Measurements from ENCODE around the gene DISC1. TPM values are rescaled to one million over a fixed set of nuclear protein-coding genes. Genes with fewer than 3 reads are reported as not detected.

The DISC1 gene
- total and polyA plus RNA-seq, 2 of the 13 experiments (the other 11 are each of a cell fraction or from before 2014, with no cell fraction given), result 4.2 to 4.6 TPM

GRCh38 chr1:231723146-231723545, 96.6 kb downstream of the DISC1 start:
- Histone ChIP-seq H3K79me2 (ENCODE audit: insufficient read depth, low read length) (no peaks in the 10 kb centered on the region), H3K9ac (ENCODE audit: insufficient read depth, low read depth, low read length) (no peak overlapping the region), H3K36me3 (replicated peaks in 1 of 2; ENCODE audit: control insufficient read depth in 1 of 2, insufficient read depth in 2 of 2, low read length in 2 of 2) (no peaks in the 10 kb centered on the region; a peak in 1 of 5 replicates), H4K20me1 (ENCODE audit: insufficient read depth, low read length) (no peaks in the 10 kb centered on the region), H3K4me3 (replicated peaks in 1 of 3; ENCODE audit: insufficient read depth in 1 of 3, low read depth in 2 of 3, low read length in 3 of 3) (no peak overlapping the region), H3K27me3 (ENCODE audit: control insufficient read depth in 1 of 2, insufficient read depth in 2 of 2, low read length in 2 of 2) (no peaks in the 10 kb centered on the region), H3K9me3 (ENCODE audit: low read length) (no peaks in the 10 kb centered on the region), H3K27ac (ENCODE audit: extremely low read length, insufficient read depth, low read length) (no peak overlapping the region), H3K4me1 (ENCODE audit: insufficient read depth, low read length) (peaks cover 12% of the 10 kb centered on the region; the same call in 1 of the 2 replicates), H3K4me2 (ENCODE audit: low read depth, low read length) (no peak overlapping the region), H2AFZ (ENCODE audit: low read length) (no peak overlapping the region)
- FAIRE-seq, result no peak
- WGBS (ENCODE audit: low lambda C conversion rate), result 85% methylated on average over 7 of the region's 7 CpGs
- in situ Hi-C loops (cut with HindIII; ENCODE audit: extremely low pct_ligation_motif_present, low pct_unique_long_range_greater_than_20kb) (no loop called here), intact Hi-C loops (cut with micrococcal nuclease; ENCODE audit: unreplicated experiment) (no loop called here)
- ChIA-PET POLR2A (no interaction called here), CTCF (ENCODE audit: low intra/inter-chr PET ratio, low total read pairs) (no interaction called here)
- BruUV-seq (replicated peaks), result no TSS peak
- no peak for ATAC-seq
- TF ChIP-seq ZNF772 (CRISPR knock-in tag; IDR thresholded peaks at IDR 0.05) (no peak), ZBTB49 (CRISPR knock-in tag; IDR thresholded peaks at IDR 0.05; ENCODE audit: borderline replicate concordance) (no peak), FOXJ3 (CRISPR knock-in tag; IDR thresholded peaks at IDR 0.05; ENCODE audit: borderline replicate concordance) (no peak), FLYWCH1 (CRISPR knock-in tag; IDR thresholded peaks at IDR 0.05) (no peak), NFE2 (CRISPR knock-in tag; IDR thresholded peaks at IDR 0.05) (no peak), RFXANK (CRISPR knock-in tag; IDR thresholded peaks at IDR 0.05) (no peak), PRMT3 (CRISPR knock-in tag; IDR thresholded peaks at IDR 0.05; ENCODE audit: borderline replicate concordance, low read depth) (no peak), GTF2F1 (IDR thresholded peaks at IDR 0.05; ENCODE audit: low read length) (no peak), ZBTB14 (CRISPR knock-in tag; IDR thresholded peaks at IDR 0.05) (no peak)
- DNase-seq (ENCODE audit: low spot score), result no peak
